HepG2 (cell line): ENCODE results near the gene MEIS1. TPM values are rescaled to one million over a fixed set of nuclear protein-coding genes. Genes with fewer than 3 reads are reported as not detected.

ENCODE experiments used
- ATF1 ChIP-seq: IDR thresholded peaks from 2 replicates; pipeline ENCODE4 v1.6.1; 2016; ENCODE audit warnings: mild to moderate bottlenecking, control low read depth
- ATF3 ChIP-seq: sonication (generic); formaldehyde crosslinking; IDR thresholded peaks from 2 replicates; pipeline ENCODE4 v1.4.0; 2020; ENCODE audit warnings: missing genetic modification reagents
- CREB1 ChIP-seq, 2 experiments: fragments of 450-650 bp in 1 of 2; IDR thresholded peaks; 2 replicates each; pipeline ENCODE4 v1.6.1; 2016 to 2017; ENCODE audit warnings: control low read depth in 1 of 2, mild to moderate bottlenecking in 1 of 2, missing compliant biosample characterization in 1 of 2, missing genetic modification characterization in 1 of 2
- HOMEZ ChIP-seq: IDR thresholded peaks from 2 replicates; pipeline ENCODE4 v1.6.1; 2016; ENCODE audit warnings: low read depth
- KAT2B ChIP-seq: fragments of 150-350 bp; IDR thresholded peaks from 2 replicates; pipeline ENCODE4 v1.6.1; 2014; ENCODE audit warnings: low read depth, low read length, borderline replicate concordance
- NFYC ChIP-seq: IDR thresholded peaks from 2 replicates; pipeline ENCODE4 v1.6.1; 2016; ENCODE audit warnings: missing genetic modification reagents, missing compliant biosample characterization
- TBX3 ChIP-seq: fragments of 450-650 bp; IDR thresholded peaks from 2 replicates; pipeline ENCODE4 v1.6.1; 2017; ENCODE audit warnings: antibody characterized with exemption, mild to moderate bottlenecking, inconsistent platforms, borderline replicate concordance
- ZBTB10 ChIP-seq: sonication (generic); formaldehyde crosslinking; IDR thresholded peaks from 2 replicates; pipeline ENCODE4 v1.4.0; 2020; ENCODE audit warnings: missing genetic modification reagents, borderline replicate concordance
- ZFY ChIP-seq: sonication (generic); formaldehyde crosslinking; IDR thresholded peaks from 2 replicates; pipeline ENCODE4 v1.4.0; 2020; ENCODE audit warnings: missing genetic modification reagents
- ZNF30 ChIP-seq: sonication (generic); formaldehyde crosslinking; IDR thresholded peaks from 2 replicates; pipeline ENCODE4 v1.5.0; 2020; ENCODE audit warnings: mild to moderate bottlenecking, missing genetic modification reagents
- ZNF7 ChIP-seq: IDR thresholded peaks from 2 replicates; pipeline ENCODE4 v1.6.1; 2016; ENCODE audit warnings: missing biosample characterization, missing genetic modification reagents
- polyA plus RNA-seq, 8 experiments: library from polyadenylated mRNA; depleted of rRNA in 3 of 8; stranded (reverse) in 7 of 8; unstranded in 1 of 8; fragments of >200 nt; fragmentation: Illumina TruSeq in 4 of 8; extraction: Trizol in 4 of 8; gene quantifications; 2 replicates each; pipeline versions ENCODE4 v1.2.1 to v1.2.3, GENCODE V29; 2011 to 2016; ENCODE audit warnings: low read depth in 4 of 8, missing spikeins in 1 of 8, mixed read lengths in 1 of 8; ENCODE audit not compliant: insufficient read depth in 1 of 8
- total RNA-seq, 5 experiments: library from RNA; depleted of rRNA; stranded (reverse); fragments of >200 nt; fragmentation: Illumina TruSeq; extraction: Trizol; gene quantifications; 2 replicates each; pipeline ENCODE4 v1.2.3, GENCODE V29; 2016; ENCODE audit warnings: low read depth in 1 of 5
- TF ChIP-seq, protein P1 (sequence below): sonication (generic); formaldehyde crosslinking; IDR thresholded peaks from 2 replicates; pipeline ENCODE4 v1.5.1; 2020; ENCODE audit warnings: missing genetic modification reagents, mild to moderate bottlenecking, borderline replicate concordance
- TF ChIP-seq, protein P2 (sequence below): sonication (generic); formaldehyde crosslinking; IDR thresholded peaks from 2 replicates; pipeline ENCODE4 v1.4.0; 2020; ENCODE audit warnings: missing genetic modification reagents, borderline replicate concordance

The MEIS1 gene
- total and polyA plus RNA-seq, 2 of the 13 experiments (the other 11 are each of a cell fraction or from before 2014, with no cell fraction given): 3.8 to 6.0 TPM

DNA sequence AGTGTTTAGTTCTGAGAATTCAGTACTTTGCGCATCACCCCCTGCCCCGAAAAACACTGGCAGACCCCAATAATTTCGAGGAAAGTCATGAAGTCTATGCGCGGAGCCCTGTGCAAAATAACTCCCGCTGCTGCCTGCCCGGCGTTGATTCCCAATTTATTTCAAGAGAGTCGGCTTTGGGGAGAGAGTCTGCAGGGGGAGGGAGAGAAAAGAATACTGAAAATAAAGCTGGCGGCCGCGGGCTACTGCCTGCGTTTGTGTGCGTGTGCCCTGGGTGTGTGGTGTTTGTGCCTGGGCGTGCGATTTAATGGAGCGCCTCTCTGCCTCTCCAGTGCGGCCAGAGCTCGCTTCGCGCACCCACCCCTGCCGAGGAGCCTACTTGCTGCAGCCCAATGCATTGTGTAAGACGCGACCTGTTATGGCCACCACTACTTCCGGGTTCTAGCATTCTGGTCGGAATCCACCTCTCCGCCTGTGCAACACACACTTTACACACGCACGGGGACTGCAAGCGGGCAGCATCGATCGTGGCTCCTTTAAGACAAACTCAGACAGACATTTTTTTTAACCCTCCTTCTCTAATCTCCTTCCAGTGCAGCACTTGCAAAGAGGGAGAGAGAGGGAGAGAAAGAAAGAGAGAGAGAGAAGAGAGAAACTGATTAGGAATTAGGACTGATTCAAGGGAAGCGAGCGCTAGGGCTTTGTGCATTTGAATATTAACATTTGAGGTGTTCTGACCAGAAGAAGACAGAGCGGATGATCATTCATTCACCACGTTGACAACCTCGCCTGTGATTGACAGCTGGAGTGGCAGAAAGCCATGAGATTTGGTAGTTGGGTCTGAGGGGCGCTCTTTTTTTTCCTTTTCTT, at the start of gene MEIS1 (continued):
- TF ChIP-seq, protein P1, sequence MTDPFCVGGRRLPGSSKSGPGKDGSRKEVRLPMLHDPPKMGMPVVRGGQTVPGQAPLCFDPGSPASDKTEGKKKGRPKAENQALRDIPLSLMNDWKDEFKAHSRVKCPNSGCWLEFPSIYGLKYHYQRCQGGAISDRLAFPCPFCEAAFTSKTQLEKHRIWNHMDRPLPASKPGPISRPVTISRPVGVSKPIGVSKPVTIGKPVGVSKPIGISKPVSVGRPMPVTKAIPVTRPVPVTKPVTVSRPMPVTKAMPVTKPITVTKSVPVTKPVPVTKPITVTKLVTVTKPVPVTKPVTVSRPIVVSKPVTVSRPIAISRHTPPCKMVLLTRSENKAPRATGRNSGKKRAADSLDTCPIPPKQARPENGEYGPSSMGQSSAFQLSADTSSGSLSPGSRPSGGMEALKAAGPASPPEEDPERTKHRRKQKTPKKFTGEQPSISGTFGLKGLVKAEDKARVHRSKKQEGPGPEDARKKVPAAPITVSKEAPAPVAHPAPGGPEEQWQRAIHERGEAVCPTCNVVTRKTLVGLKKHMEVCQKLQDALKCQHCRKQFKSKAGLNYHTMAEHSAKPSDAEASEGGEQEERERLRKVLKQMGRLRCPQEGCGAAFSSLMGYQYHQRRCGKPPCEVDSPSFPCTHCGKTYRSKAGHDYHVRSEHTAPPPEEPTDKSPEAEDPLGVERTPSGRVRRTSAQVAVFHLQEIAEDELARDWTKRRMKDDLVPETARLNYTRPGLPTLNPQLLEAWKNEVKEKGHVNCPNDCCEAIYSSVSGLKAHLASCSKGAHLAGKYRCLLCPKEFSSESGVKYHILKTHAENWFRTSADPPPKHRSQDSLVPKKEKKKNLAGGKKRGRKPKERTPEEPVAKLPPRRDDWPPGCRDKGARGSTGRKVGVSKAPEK (CRISPR knock-in tag): 0 out of 2 replicates have a peak, but pooled peaks have one; percentile 93
- TF ChIP-seq NFYC (CRISPR knock-in tag) (peak; percentile 84), ZNF7 (no peak), CREB1 (IDR thresholded peaks at IDR 0.05) (peak; percentile 42; the same call in 1 of the 2 replicates), CREB1 (CRISPR knock-in tag; IDR thresholded peaks at IDR 0.05) (peak; percentile 86), TBX3 (no peak), ZFY (CRISPR knock-in tag) (peak; percentile 51; the same call in 1 of the 2 replicates), ATF3 (CRISPR knock-in tag) (peak; percentile 16; the same call in 1 of the 2 replicates), ATF1 (CRISPR knock-in tag) (peak; percentile 75), KAT2B (no peak), ZNF30 (CRISPR knock-in tag) (no peak), HOMEZ (CRISPR knock-in tag) (peak; percentile 95), ZBTB10 (CRISPR knock-in tag) (0 out of 2 replicates have a peak, but pooled peaks have one; percentile 55)
- TF ChIP-seq, protein P2, sequence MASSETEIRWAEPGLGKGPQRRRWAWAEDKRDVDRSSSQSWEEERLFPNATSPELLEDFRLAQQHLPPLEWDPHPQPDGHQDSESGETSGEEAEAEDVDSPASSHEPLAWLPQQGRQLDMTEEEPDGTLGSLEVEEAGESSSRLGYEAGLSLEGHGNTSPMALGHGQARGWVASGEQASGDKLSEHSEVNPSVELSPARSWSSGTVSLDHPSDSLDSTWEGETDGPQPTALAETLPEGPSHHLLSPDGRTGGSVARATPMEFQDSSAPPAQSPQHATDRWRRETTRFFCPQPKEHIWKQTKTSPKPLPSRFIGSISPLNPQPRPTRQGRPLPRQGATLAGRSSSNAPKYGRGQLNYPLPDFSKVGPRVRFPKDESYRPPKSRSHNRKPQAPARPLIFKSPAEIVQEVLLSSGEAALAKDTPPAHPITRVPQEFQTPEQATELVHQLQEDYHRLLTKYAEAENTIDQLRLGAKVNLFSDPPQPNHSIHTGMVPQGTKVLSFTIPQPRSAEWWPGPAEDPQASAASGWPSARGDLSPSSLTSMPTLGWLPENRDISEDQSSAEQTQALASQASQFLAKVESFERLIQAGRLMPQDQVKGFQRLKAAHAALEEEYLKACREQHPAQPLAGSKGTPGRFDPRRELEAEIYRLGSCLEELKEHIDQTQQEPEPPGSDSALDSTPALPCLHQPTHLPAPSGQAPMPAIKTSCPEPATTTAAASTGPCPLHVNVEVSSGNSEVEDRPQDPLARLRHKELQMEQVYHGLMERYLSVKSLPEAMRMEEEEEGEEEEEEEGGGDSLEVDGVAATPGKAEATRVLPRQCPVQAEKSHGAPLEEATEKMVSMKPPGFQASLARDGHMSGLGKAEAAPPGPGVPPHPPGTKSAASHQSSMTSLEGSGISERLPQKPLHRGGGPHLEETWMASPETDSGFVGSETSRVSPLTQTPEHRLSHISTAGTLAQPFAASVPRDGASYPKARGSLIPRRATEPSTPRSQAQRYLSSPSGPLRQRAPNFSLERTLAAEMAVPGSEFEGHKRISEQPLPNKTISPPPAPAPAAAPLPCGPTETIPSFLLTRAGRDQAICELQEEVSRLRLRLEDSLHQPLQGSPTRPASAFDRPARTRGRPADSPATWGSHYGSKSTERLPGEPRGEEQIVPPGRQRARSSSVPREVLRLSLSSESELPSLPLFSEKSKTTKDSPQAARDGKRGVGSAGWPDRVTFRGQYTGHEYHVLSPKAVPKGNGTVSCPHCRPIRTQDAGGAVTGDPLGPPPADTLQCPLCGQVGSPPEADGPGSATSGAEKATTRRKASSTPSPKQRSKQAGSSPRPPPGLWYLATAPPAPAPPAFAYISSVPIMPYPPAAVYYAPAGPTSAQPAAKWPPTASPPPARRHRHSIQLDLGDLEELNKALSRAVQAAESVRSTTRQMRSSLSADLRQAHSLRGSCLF (CRISPR knock-in tag): no peak
